Cardiac muscle cell (in vitro differentiated cells and primary cell): ENCODE results near the gene CGRRF1. TPM values are rescaled to one million over a fixed set of nuclear protein-coding genes. Genes with fewer than 3 reads are reported as not detected.

Source experiments
- DNase-seq, 2 donors: peaks; one replicate each; pipeline versions ENCODE4 v3.0.0 to v3.0.0-alpha.2; 2010 to 2017; ENCODE audit warnings: low read depth in 1 of 2, low spot score in 1 of 2
- H3K27ac ChIP-seq: fragments of 200-600 bp; sonication (generic); 2 replicates; pipeline ENCODE4 v1.5.1; 2016
- H3K27me3 ChIP-seq: fragments of 200-600 bp; sonication (generic); 2 replicates; pipeline ENCODE4 v1.6.0; 2016; ENCODE audit warnings: control low read depth
- H3K36me3 ChIP-seq: fragments of 200-600 bp; sonication (generic); 2 replicates; pipeline ENCODE4 v1.5.1; 2016; ENCODE audit warnings: control low read depth
- H3K4me1 ChIP-seq: fragments of 200-600 bp; sonication (generic); 2 replicates; pipeline ENCODE4 v1.8.1; 2017; ENCODE audit warnings: low read depth, mild to moderate bottlenecking, mixed run types
- H3K4me3 ChIP-seq: fragments of 200-600 bp; sonication (generic); 2 replicates; pipeline ENCODE4 v1.5.1; 2016; ENCODE audit warnings: mild to moderate bottlenecking
- H3K9me3 ChIP-seq: fragments of 200-600 bp; sonication (generic); 2 replicates; pipeline ENCODE4 v1.5.1; 2017; ENCODE audit warnings: low read depth, mild to moderate bottlenecking, control low read depth
- CTCF ChIP-seq: IDR thresholded peaks from 2 replicates; pipeline ENCODE4 v1.5.1; 2012; ENCODE audit warnings: low read depth, mild to moderate bottlenecking, low read length
- polyA plus RNA-seq: library from polyadenylated mRNA; unstranded; fragments of >200 nt; fragmentation: Nextera tagmentation; extraction: Ambion mirVana; gene quantifications from 2 replicates; pipeline ENCODE4 v1.2.1, GENCODE V29; 2016
- total RNA-seq: library from RNA; depleted of rRNA; stranded (reverse); fragments of >200 nt; gene quantifications from 2 replicates; pipeline ENCODE4 v1.2.3, GENCODE V29; 2016

The CGRRF1 gene
- total and polyA plus RNA-seq, 2 experiments from 2014 or later: 8.4 to 22.9 TPM

- DNase-seq: no peak
- TF ChIP-seq CTCF: peak; percentile 9
- Histone ChIP-seq H3K4me1 (no peaks in the 10 kb centered on the region), H3K27ac (no peak overlapping the region), H3K9me3 (no peaks in the 10 kb centered on the region), H3K4me3 (no peak overlapping the region), H3K27me3 (no peaks in the 10 kb centered on the region), H3K36me3 (no peaks in the 10 kb centered on the region)
These were observed 45.9 kb downstream of the CGRRF1 start for GRCh38 chr14:54555651-54556050.

- Histone ChIP-seq H3K36me3 (no peaks in the 10 kb centered on the region), H3K9me3 (no peaks in the 10 kb centered on the region), H3K27me3 (no peaks in the 10 kb centered on the region), H3K4me3 (no peak overlapping the region), H3K27ac (no peak overlapping the region), H3K4me1 (no peaks in the 10 kb centered on the region)
- peak in 1 of 2 donors; percentile 26 for DNase-seq
- no peak for TF ChIP-seq CTCF
These were observed 46.8 kb downstream of the CGRRF1 start for GRCh38 chr14:54556535-54556934.

GRCh38 chr14:54562334-54562733, 52.6 kb downstream of the CGRRF1 start:
- TF ChIP-seq CTCF: no peak
- no peaks in the 10 kb centered on the region for H3K9me3 ChIP-seq
- no peaks in the 10 kb centered on the region for H3K27me3 ChIP-seq
- H3K4me3 ChIP-seq: no peak overlapping the region
- peaks cover 12% of the 10 kb centered on the region for H3K4me1 ChIP-seq
- no peak overlapping the region for H3K27ac ChIP-seq
- no peaks in the 10 kb centered on the region for H3K36me3 ChIP-seq
- DNase-seq: no peak

- DNase-seq: peak; percentile 34 to 64
- H3K9me3 ChIP-seq: no peaks in the 10 kb centered on the region
These were observed 54.6 kb downstream of the CGRRF1 start for GRCh38 chr14:54564071-54564867.

More at GRCh38 chr14:54564071-54564867, 54.6 kb downstream of the CGRRF1 start:
- Histone ChIP-seq H3K36me3 (no peaks in the 10 kb centered on the region), H3K4me3 (peak overlapping the region; percentile 95), H3K4me1 (peaks cover 16% of the 10 kb centered on the region), H3K27me3 (no peaks in the 10 kb centered on the region), H3K27ac (peak overlapping the region; percentile 95)
- peak; percentile 66 for TF ChIP-seq CTCF
